Stimulated activated CD8-positive, alpha-beta memory T cell treated with anti-CD3 and anti-CD28 coated beads, Interleukin-7, amount 100 ng/mL, for 24 hours (primary cell): ENCODE results near the gene NPC1.
"Not testable (repeated sequence)": the region's sequence is repeated elsewhere in the genome, so short reads cannot be mapped to it uniquely, and the experiment has no call there.

Experiments
- DNase-seq: peaks from one replicate; pipeline ENCODE4 v3.0.0-alpha.2; 2020; ENCODE audit warnings: low read depth

Gene NPC1

DNA sequence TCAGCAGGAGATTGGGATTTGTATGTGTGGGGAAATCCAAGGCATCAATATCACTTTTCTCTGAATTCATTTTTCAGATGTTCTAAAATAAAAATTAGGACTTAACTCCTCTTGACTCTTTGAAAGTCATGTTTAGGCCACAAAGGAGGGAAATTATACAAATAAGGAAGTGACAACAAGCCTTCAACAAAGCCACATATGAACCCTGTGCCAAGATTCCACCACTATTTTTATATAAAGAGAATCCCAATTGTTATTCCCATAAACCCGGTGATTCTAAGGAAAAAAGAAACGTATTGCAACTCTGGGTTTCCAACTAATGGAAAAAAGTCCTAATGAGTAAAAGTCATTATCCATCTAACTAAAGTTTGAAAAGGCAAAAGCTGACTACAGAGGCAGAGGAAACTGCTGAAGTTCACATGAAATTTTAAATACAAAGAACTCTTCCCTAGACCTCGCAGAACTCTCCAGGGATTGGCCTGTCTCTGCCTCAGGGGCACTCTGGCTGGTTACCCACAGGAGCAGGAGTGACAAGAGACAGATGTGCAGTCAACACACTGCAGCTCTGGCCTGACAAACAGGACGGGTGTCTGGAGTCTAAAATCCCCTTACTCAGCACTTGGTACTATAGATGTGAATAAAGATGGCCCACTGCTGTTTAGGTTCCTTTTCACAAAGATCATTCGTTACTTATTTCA lies 11.5 kb downstream of the NPC1 start:
- no peak for DNase-seq

DNA sequence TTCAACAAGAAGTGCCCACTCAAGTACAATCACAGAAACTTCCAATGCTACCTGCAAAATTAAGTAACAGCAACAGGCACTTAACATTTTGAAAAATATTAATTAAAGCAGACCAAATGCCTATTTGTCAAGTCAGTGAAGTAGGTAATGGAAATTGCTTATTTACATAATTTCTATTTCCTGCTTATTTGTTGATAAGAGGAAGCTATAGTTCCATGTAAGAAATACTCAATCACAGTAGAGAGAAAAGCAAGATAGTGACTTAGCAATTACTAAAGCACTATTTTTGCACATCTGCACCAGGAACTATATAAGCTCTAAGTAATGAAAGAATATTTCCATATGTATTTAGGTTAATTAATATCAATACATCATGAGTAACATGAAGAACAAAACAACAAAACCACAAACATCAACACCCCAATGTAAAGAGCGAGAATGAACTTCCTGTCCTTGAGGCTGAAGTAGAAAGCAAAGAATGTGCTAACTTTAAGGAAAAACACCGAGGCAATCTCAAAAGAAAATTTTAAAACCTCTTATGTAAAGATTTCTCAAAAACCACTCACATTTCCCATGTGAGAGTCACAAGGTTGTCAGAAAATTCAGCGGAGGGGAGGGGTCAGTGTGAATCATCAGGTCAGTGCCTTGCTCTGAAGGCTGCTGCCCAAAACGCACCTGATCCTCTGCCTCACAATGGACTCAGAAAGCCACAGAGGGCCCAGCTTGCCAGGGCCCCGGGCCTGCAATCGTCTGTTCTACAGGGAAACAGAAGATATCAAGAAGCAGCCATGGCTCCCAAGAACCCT lies 12.5 kb downstream of the NPC1 start:
- DNase-seq = no peak

DNA sequence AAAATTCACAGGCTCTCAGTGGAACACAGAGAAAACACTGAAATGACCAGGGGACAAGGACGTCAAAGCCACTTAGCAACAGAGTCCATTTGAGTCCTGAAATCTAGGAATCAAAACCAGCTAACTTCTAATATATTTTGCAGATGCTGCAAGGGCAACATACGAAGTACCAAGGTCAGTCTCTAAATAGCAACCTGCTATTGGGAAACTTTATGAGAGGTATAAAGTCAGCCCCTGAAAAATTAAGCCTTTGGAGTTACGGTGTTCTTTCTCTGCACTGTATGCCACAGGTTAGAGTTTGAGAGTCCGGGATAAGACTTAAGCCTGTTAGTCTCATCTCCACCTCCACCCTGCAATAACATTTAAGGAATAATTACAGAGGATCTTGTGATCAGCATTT lies 13.3 kb downstream of the NPC1 start:
- DNase-seq = no peak

DNA sequence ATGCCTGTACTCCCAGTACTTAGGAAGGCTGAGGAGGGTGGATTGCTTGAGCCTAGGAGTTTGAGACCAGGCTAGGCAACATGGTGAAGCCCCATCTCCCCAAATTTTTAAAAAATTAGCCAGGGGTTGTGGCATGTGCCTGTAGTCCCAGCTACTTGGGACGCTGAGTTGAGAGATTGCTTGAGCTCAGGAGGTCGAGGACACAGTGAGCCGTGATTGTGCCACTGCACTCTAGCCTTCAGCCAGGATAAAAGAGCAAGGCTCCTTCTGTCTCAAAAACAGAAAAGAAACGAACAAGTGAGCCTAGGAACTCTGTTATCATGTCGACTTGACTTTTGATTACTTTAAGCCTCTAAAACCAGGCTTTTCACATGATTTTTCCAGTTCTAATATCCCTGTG lies 13.7 kb downstream of the NPC1 start:
- DNase-seq = no peak

DNA sequence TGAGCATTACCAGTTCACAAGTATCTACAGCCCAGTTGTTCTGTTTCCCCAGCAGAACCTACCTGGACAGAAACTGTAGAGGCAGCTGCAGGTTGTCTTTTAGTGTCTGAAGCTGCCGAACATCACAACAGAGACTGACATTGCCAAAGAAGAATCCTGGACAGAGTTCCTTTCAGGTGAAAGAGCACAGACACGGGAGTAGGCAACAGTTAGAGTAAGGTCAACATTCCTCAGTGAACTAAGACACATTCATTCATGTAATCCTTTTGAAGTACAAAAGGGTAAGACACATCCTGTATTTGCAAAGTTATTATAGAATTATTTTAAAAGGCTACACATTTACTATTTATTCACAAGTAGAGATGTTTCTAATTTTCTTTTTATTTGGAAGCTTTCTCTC lies 14.3 kb downstream of the NPC1 start:
- DNase-seq = no peak

DNA sequence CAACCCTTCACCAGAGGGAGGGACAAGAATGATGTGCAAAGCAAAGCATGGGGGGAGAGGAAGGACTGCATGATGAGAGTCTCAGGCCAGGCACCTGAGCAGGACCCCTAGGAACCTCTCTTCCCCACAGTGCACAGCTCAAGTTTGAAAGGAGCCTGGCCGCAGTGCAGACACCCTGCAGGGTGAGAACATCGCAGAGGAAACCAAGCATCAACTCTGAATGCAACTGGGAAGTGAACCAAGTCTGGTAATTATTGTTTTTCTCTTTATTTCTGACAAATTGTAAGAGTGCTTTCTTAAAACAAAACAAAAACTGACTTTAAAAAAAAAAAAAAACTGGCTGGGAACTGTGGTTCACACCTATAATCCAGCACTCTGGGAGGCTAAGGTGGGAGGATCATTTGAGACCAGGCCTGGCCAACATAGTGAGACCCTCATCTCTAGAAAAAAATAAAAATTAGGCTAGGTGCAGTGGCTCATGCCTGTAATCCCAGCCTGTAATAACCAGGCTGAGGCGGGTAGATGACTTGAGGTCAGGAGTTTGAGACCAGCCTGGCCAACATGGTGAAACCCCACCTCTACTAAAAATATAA lies 15.3 kb downstream of the NPC1 start:
- no peak for DNase-seq

DNA sequence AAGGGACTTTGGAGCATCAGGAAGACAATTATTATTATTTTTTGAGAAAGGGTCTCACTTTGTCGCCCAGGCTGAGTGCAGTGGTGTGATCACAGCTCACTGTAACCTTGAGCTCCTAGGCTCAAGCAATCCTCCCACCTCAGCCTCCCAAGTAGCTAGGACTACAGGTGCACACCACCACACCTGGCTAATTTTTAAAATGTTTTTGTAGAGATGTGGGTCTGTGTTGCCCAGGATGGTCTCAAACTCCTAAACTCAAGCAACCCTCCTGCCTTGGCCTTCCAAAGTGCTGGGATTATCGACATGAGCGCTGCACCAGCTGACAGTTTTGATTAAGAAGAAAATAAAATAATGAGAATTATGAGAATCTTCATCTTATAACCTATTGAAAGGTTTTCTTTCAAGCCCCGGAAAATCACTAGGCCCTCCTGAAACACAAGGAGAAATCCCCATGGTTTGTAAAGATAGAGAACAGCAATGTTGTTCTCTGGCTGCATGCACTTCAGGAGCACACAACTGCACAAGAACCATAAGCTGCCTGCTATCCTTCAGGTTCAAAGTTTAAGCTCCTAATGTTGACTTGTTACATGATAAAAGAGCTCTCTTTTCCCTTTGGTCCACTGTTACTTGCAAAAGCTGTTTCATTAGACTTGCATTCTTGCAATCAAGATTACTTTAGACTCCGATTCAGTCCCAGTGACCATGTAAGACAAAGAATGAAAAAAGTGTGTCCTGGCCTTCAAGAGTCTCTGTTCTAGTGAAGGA lies 16.8 kb downstream of the NPC1 start:
- no peak for DNase-seq

DNA sequence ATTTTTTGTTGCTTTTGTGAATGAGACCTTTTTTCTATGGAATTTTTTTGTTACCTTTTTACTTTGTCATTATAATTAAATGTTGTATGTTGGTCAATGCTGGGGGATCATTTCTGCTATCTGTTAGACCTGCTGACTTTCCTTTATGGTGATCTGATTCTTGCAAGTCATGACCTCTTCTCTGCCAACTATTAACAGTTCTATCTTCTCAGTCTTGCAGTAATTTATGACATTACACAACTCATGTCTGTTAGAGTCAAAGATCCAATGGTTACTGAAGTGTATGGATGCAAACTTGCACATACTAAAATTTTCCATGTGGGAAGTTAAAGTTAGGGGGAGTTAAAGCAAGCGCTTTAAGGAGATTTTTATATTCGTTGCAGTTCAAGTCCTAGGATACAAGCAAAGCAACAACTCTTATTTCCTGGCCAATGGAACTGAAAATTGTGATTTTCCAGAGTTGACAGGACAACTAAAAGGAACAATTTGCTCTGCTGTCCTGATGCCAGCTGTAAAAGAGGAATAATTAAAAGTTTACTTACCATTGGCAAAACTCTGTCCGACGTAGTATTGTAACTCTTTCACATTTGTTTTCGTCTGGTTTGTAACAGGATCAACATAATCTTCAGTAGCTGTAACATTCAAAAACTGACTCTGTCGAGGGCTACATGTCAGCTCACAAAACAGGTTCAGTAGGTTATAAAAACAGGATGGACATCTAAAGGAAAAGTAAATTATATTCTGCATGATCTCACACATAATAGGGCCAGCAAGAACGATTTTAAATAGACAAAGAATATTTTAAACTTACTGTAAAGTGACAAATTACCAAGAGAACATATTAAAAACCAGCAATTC lies 17.8 kb downstream of the NPC1 start:
- DNase-seq = no peak

DNA sequence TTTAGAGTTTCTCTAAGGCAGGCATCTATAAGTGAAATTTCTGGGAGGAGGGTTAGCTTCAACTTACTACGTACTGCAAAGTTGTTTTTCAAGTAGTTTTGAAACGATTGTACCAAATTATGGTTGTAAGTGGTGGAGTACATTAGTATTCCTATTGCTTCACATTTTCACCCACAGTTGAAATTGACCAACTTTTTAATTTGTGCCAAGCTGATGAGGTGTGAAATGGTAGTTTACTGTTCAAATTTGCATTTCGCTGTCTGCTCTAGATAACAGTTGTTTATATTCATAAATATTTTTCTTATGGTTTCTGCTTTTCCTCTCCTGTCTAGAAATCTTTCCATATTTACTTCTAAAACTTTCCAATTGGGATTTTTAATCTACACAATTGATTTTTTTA lies 18.6 kb downstream of the NPC1 start:
- DNase-seq = no peak

DNA sequence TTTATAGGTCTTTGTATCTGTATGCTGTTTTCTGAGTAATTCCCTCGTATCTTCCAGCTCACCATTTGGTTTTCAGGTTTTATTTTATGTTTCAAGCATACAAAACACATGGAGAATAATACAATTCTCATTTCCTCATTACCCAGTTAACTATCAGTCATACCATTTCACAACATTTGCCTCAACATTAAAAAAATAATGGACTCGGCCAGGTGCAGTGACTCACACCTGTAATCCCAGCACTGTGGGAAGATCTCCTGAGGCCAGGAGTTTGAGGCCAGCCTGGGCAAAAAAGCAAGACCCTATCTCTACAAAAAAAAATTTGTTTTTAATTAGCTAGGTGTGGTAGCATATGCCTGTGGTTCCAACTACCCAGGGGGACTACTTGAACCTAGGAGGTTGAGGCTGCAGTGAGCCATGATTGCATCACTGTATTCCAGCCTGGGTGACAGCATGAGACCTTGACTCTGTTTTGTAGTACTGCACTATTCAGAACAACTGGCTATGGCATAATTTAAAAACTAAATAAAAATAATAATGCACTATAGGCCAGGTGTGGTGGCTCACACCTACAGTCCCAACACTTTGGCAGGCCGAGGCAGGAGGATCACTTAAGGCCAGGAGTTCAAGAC lies 20.3 kb downstream of the NPC1 start:
- no peak for DNase-seq

DNA sequence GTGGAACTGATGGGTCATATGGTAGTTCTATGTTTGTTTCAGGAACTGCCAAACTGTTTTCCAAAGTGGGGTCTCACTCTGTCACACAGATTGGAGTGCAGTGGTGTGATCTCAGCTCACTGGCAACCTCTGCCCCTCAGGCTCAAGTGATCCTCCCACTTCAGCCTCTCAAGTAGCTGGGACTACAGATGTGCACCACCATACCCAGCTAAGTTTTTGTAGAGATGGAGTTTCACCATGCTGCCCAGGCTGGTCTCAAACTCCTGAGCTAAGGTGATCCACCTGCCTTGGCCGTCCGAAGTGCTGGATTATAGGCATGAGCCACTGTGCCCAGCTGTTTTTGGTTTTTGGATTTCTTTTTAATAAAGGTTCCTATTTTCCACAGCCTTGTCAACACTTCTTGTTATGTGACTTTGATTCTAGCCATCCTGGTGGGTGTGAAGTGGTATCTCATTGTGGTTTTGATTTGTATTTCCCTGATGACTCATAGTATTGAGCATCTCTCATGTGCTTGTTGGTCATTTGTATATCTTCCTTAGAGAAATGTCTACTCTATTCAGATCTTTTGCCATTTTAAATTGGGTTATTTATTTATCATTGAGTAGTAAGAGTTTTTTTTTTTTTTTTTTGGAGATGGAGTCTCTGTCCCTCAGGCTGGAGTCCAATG lies 22.8 kb downstream of the NPC1 start:
- DNase-seq = no peak

DNA sequence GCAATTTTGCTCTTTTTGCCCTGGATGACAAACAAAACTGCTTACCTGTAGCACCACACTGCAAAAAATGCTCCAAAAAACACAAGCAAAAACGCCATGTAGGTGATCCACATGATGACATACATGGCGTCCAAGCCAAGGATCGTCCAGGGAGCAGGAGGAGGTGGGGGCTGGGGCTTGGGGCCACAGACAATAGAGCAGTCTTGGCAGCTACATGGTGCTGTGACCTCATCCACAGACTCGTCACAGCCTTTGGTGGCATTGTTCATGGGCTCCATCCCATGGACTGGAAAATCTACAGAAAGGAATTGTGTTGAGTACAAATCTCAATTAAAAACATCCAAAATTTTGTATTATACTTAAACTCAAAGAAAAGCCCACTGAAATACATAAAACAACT lies 26.1 kb downstream of the NPC1 start:
- no peak for DNase-seq

DNA sequence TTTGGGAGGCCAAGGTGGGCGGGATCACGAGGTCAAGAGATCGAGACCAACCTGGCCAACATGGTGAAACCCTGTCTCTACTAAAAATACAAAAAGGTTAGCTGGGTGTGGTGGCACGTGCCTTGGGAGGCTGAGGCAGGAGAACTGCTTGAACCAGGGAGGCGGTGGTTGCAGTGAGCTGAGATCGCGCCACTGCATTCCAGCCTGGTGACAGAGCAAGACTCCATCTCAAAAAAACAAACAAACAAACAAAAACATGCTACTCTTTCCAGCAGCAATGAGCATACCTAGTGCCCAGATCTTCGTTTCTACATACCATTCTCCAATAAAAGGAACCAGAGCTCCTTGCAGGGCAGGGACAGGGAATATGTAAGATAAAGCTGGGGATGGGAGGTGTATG lies 28.8 kb downstream of the NPC1 start:
- not testable (repeated sequence) for DNase-seq

DNA sequence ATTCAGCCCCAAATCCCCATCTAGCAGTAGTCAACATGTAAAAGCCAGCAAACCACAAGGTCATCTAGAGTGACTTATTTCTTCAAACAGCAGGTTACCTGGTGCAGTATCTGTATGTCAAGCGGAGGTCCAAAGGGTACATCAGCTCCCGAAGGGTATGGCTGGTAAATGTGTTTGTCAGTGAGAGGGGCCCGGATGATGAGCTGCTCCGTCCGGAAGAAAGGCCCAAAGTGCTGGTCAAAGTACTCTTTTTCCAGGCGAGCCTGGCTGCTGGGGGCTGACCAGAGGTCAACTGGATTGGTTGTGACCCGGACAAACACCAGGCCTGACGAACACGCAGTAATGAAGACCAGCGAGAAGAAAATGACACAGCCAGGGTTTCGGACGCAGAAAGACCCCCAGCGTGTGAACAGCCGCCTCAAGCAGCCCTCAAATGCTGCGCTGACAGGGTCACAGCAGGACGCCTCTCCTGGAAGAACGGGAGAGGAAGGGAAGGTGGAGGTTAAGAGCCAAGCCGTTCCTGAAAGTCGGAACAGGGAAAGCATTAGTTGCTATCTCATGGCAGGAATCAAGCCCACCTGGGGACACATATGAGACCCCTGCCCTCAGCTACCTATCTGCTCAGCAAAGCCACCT lies 30.0 kb downstream of the NPC1 start:
- DNase-seq = no peak

DNA sequence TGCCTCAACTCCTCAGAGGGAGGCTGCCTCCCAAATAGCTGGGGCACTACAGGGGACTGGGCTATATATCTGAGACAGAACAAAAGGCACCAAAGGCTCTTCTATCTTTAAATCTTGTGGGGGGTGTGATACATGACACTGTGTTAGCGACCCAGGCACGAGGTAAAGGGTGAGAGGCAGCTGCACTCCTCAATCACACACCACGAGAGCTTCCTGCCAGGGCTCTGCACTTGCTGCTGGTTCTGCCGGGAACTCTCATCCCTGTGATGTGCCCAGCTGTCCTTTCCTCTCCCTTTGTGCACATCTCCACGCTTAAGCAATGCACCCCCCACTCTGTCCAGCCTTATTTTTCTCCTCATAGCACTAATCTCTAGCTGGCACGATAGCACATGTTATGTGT lies 32.4 kb downstream of the NPC1 start:
- DNase-seq = no peak

DNA sequence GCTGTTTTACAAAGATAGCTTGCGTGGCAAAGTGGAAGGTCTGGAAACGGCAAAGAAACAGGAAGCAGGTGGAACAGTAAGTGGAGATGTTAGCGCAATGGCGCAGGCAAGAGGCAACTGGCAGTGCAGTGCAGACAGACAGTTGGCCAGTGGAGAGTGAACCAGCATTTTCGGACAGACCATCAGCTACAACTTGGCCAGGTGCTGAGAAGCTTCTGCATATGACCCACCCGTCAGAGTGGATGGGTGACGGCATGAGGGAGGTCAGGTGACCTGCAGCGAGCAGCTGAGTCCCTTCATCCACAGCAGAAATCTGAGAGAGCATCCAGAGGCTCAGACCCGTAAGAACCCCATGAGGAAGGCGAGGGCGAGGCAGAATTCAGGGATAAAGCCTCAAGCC lies 33.8 kb downstream of the NPC1 start:
- no peak for DNase-seq

DNA sequence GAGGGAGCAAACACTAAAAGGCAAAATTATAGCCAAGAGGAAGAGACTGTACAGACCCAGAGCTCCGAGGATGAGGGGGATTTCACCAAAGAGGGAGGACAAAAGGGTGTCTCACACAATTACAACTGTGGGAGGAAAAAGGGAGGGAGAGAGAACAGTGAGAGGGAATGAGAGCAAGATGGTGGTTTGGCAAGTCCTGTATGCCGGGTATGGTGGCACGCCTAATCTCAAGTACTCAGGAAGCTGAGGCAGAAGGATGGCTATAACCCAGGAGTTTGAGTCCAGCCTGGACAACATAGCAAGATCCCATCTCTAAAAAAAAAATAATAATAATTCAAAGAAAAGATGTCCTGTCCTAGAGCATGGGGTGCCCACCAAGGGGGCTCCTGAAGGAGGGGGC lies 34.3 kb downstream of the NPC1 start:
- DNase-seq = no peak

DNA sequence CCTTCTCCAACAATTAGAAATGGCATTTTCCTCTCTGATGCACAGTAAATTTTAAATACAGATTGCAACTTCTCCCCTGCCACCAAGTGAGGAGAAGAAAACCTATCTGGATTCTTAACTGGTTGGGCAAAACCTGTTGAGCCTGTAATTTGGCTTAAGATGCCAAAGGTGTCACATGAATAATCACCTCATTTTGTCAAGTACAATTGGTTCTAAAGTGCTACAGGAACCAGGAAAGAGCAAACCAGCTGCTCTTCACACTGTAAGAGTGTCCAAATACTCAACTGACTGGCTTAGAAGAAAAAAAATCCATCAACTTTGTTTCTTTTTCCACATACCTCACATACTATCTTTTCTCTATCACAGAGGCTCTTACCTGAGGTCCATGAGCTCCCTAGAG lies 35.4 kb downstream of the NPC1 start:
- DNase-seq = no peak

DNA sequence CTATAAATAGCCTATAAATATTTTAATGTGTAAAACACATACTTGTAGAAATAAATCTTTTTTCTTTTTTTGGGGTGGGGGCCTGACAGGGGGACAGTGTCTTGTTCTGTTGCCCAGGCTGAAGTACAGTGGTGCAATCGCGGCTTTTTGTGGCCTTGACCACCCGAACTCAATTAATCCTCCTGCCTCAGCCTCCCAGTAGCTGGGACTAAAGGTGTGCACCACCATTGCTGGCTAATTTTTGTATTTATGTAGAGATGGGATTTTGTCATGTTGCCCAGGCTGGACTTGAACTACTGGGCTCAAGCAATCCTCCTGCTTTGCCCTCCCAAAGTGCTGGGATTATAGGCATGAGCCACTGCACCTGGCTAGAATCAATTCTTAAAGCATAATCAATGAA lies 37.6 kb downstream of the NPC1 start:
- DNase-seq = no peak

DNA sequence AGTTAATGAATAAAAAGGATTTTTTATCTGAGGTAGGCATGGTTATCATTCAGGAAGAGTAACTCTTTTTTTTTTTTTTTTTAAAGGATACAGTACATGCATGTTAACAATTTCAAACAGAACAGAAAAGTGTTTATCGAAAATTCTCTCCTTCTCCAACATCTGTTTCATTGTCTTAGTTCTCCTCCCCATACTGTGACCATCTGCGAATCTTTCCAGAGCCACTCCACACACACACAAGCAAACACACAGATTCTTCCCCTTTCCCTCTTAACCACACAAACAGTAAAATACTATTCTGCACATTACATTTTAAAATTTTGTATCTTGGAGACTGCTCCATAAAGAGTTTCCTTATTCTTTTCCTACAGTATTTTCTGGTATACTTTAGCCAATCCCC lies 38.0 kb downstream of the NPC1 start:
- DNase-seq = no peak
